ENCODE results near the gene APBA2.

DNA sequence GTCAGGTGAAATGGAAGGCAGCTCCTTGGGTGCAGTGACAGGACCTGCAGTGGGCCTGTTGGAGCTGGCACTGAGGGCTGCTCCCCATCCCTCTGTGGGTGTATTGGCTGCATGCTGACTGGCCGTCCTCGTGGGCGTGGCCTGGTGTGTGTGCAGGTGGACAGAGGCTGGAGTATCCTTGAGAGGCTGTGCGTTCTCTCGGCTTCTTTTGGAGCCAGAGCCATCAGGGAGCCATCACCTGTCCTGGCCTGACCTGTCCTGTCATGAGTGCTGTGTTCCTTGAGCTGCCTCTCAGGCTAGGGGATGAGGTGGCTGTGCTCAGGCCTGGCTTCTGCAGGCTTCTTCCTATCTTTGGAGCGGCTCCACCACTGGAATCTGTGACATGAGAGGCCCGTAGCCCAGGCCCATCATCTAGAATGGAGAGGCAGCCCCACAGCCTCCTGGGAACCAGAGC is 61.5 kb downstream of the APBA2 start:
- TF ChIP-seq, protein P1, sequence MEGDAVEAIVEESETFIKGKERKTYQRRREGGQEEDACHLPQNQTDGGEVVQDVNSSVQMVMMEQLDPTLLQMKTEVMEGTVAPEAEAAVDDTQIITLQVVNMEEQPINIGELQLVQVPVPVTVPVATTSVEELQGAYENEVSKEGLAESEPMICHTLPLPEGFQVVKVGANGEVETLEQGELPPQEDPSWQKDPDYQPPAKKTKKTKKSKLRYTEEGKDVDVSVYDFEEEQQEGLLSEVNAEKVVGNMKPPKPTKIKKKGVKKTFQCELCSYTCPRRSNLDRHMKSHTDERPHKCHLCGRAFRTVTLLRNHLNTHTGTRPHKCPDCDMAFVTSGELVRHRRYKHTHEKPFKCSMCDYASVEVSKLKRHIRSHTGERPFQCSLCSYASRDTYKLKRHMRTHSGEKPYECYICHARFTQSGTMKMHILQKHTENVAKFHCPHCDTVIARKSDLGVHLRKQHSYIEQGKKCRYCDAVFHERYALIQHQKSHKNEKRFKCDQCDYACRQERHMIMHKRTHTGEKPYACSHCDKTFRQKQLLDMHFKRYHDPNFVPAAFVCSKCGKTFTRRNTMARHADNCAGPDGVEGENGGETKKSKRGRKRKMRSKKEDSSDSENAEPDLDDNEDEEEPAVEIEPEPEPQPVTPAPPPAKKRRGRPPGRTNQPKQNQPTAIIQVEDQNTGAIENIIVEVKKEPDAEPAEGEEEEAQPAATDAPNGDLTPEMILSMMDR (IDR thresholded peaks at IDR 0.05): no peak
- TF ChIP-seq EP300 (IDR thresholded peaks at IDR 0.05): no peak
- TF ChIP-seq POLR2A (IDR thresholded peaks at IDR 0.05): no peak

Data from tibial nerve (tissue), 4 donors.